Measurements from ENCODE around the gene MTCL1. TPM values are rescaled to one million over a fixed set of nuclear protein-coding genes. Genes with fewer than 3 reads are reported as not detected.

Gene MTCL1
- total RNA-seq, 1 donor from 2014 or later, result 100 TPM

GRCh38 chr18:8808001-8808400 is 102.6 kb downstream of the MTCL1 start:
- Mint-ChIP-seq H3K9me3 (ENCODE audit: unreplicated experiment) (peaks cover 3% of the 10 kb centered on the region), H3K4me1 (ENCODE audit: low read depth, unreplicated experiment) (peaks cover 12% of the 10 kb centered on the region), H3K27ac (ENCODE audit: unreplicated experiment) (no peak overlapping the region), H3K4me3 (ENCODE audit: unreplicated experiment) (no peak overlapping the region), H3K27me3 (ENCODE audit: unreplicated experiment) (peaks cover 2% of the 10 kb centered on the region), H3K36me3 (ENCODE audit: unreplicated experiment) (no peaks in the 10 kb centered on the region)
- no peak for TF ChIP-seq CTCF (IDR thresholded peaks at IDR 0.05; ENCODE audit: partially characterized antibody, unreplicated experiment)
- DNase-seq, result no peak

- Mint-ChIP-seq H3K4me1 (ENCODE audit: low read depth, unreplicated experiment) (peaks cover 12% of the 10 kb centered on the region), H3K36me3 (ENCODE audit: unreplicated experiment) (peaks cover 7% of the 10 kb centered on the region), H3K9me3 (ENCODE audit: unreplicated experiment) (peaks cover 3% of the 10 kb centered on the region), H3K27me3 (ENCODE audit: unreplicated experiment) (peaks cover 5% of the 10 kb centered on the region), H3K27ac (ENCODE audit: unreplicated experiment) (no peak overlapping the region), H3K4me3 (ENCODE audit: unreplicated experiment) (no peak overlapping the region)
- DNase-seq, result no peak
- no peak for TF ChIP-seq CTCF (IDR thresholded peaks at IDR 0.05; ENCODE audit: partially characterized antibody, unreplicated experiment)
Observed at GRCh38 chr18:8809514-8809913, 104.2 kb downstream of the MTCL1 start.

- H3K36me3 Mint-ChIP-seq (ENCODE audit: unreplicated experiment), result peaks cover 9% of the 10 kb centered on the region
- peaks cover 5% of the 10 kb centered on the region for H3K27me3 Mint-ChIP-seq (ENCODE audit: unreplicated experiment)
- peaks cover 5% of the 10 kb centered on the region for H3K9me3 Mint-ChIP-seq (ENCODE audit: unreplicated experiment)
- TF ChIP-seq CTCF (IDR thresholded peaks at IDR 0.05; ENCODE audit: partially characterized antibody, unreplicated experiment), result no peak
- no peak overlapping the region for H3K27ac Mint-ChIP-seq (ENCODE audit: unreplicated experiment)
- H3K4me3 Mint-ChIP-seq (ENCODE audit: unreplicated experiment), result no peak overlapping the region
- DNase-seq, result no peak
- peaks cover 12% of the 10 kb centered on the region for H3K4me1 Mint-ChIP-seq (ENCODE audit: low read depth, unreplicated experiment)
Observed at GRCh38 chr18:8810157-8810556, 104.8 kb downstream of the MTCL1 start.

- no peak for DNase-seq
- TF ChIP-seq CTCF (IDR thresholded peaks at IDR 0.05; ENCODE audit: partially characterized antibody, unreplicated experiment), result no peak
- peaks cover 5% of the 10 kb centered on the region for H3K27me3 Mint-ChIP-seq (ENCODE audit: unreplicated experiment)
- H3K4me1 Mint-ChIP-seq (ENCODE audit: low read depth, unreplicated experiment), result peaks cover 12% of the 10 kb centered on the region
- peaks cover 3% of the 10 kb centered on the region for H3K9me3 Mint-ChIP-seq (ENCODE audit: unreplicated experiment)
- H3K27ac Mint-ChIP-seq (ENCODE audit: unreplicated experiment), result no peak overlapping the region
- peaks cover 9% of the 10 kb centered on the region for H3K36me3 Mint-ChIP-seq (ENCODE audit: unreplicated experiment)
- no peak overlapping the region for H3K4me3 Mint-ChIP-seq (ENCODE audit: unreplicated experiment)
Observed at GRCh38 chr18:8811115-8811514, 105.8 kb downstream of the MTCL1 start.

- H3K27ac Mint-ChIP-seq (ENCODE audit: unreplicated experiment), result no peak overlapping the region
- H3K27me3 Mint-ChIP-seq (ENCODE audit: unreplicated experiment), result peaks cover 5% of the 10 kb centered on the region
- DNase-seq, result no peak
- peaks cover 9% of the 10 kb centered on the region for H3K36me3 Mint-ChIP-seq (ENCODE audit: unreplicated experiment)
- no peak overlapping the region for H3K4me3 Mint-ChIP-seq (ENCODE audit: unreplicated experiment)
- no peak for TF ChIP-seq CTCF (IDR thresholded peaks at IDR 0.05; ENCODE audit: partially characterized antibody, unreplicated experiment)
- H3K4me1 Mint-ChIP-seq (ENCODE audit: low read depth, unreplicated experiment), result peaks cover 8% of the 10 kb centered on the region
- peaks cover 3% of the 10 kb centered on the region for H3K9me3 Mint-ChIP-seq (ENCODE audit: unreplicated experiment)
Observed at GRCh38 chr18:8812631-8813030, 107.3 kb downstream of the MTCL1 start.

Measured in glutamatergic neuron (in vitro differentiated cells).